HG02623 (cell line): ENCODE results near the gene CCDC70.
A peak's percentile ranks its signal among the peaks of the same experiment; 100 is the strongest.

Experiments
- ATAC-seq: cut with Tn5 transposase; IDR thresholded peaks from one replicate; pipeline ENCODE4 v1.9.1; 2021; ENCODE audit warnings: moderate library complexity; ENCODE audit not compliant: unreplicated experiment

CCDC70 gene

DNA sequence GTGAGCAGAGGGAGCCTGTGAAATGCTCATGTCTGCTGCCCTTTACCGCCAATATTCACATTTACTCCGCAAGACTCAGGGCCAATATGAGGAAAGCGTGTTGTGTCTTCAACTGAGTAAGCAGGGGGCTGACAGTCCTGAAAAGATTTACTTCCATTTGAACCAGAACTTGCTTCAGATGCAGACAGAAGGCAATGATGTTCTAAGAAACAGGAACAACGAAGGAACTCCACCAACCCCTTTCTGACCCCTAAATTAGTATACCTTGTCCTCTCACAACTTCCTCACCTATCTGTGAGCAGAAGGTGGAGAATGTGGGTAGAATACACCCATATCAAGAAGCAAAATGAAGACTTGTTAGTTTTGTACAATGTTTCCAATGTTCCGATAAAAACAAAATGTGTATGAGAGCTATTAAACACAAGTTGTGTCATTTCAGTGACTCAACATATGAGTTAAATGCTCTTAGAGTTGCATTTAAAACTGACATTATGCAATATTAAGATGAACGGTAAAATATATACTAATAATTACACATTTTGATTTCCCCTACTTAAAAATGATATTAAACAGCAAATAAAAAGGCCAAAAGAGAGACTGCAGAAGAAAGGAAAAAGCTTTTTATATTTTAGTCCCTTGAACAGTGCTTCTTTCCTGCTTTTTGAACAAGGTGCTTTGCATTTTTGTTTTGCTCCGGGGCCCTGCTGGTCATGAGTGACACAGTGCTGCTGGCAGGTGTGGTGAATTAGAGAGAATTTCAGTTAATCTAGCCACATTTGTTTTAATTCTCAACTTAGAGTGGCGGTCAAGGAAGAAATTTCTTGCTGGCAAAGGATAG is 32.8 kb upstream of the CCDC70 start:
- ATAC-seq, result no peak

DNA sequence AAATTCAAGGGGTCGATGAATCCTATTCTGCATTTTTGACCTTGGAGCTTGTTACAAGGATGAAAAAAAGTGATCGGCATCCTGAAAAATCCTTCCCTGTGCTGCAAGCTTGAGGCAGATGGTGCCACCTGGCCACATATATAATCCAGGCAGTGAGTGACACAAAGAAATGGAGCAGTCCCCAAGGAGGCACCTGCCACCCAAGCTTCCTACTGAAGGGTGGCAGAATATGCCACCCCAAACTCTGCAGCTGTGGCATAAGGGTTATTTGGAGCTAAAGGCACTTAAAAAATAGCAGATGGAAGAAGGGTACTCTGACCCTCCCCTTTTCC is 32.2 kb upstream of the CCDC70 start:
- no peak for ATAC-seq

- ATAC-seq, result no peak
These were observed 30.2 kb upstream of the CCDC70 start for GRCh38 chr13:51831519-51831918.

GRCh38 chr13:51832471-51833152 is 29.2 kb upstream of the CCDC70 start:
- peak; percentile 76 for ATAC-seq

DNA sequence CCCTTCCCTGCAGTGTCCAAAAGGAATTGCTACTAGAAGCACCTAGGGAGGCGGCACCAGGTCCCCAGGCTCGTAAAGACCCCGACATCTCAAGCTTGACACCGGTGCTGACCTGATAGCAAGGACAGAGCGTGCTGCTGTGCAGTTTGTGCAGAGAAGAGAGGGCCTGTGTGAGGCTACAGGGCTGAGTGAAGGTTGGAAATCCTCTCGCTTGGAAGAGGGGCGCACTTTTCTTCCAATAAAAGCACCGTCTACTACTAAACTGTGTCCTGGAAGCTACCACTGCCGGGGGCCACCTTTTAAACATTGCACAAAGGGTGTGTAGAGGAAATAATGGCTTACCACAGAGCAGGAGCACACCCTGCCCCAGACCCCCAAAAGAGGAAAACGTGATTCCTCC is 27.8 kb upstream of the CCDC70 start:
- ATAC-seq, result no peak

DNA sequence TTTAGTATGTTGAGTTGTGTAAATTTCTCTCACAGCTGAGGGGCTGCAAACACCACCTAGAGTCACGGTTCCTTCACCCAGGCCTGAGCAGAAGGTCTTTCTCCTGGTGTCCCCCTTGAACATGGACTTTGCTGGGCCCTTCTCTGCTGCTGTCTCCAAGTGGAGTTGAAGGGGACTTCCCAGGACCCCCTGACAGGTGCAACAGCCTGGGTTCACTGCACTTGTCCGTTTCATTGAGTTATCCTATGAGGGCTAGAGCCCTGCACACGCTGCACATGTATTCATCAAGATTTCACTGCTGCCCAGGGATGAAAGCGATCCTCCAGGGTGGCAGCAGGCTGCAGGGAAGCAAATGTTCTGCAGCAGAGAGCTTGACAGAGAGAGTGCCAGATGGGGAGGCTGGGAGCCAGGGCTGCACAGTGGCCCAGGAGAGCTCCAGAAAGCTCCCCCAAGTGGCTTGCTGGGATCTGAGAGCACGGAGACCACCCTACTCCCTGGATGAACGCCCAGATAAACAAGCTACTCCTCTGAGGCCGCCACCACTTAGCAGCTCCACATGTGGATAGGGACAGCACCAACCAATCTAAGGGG is 27.1 kb upstream of the CCDC70 start:
- no peak for ATAC-seq

DNA sequence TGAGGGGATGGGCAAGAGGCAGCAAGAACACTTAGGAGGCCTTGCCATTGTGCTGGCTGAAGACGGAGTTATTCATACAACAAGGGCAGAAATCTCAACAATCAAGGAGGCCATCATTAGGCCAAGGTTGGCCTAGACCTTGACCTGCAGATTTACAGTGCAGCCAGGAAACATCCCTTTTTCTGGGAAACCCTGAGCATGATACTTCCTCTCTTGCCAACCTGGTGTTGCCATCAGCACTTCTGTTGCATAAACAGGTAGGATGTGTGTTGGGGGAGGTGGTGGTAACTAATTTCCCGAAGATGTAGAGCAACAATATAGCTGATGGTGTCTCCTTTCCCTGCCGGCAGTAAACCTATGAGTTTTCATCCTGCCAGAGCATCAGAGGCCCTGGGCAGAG is 24.8 kb upstream of the CCDC70 start:
- ATAC-seq, result no peak

DNA sequence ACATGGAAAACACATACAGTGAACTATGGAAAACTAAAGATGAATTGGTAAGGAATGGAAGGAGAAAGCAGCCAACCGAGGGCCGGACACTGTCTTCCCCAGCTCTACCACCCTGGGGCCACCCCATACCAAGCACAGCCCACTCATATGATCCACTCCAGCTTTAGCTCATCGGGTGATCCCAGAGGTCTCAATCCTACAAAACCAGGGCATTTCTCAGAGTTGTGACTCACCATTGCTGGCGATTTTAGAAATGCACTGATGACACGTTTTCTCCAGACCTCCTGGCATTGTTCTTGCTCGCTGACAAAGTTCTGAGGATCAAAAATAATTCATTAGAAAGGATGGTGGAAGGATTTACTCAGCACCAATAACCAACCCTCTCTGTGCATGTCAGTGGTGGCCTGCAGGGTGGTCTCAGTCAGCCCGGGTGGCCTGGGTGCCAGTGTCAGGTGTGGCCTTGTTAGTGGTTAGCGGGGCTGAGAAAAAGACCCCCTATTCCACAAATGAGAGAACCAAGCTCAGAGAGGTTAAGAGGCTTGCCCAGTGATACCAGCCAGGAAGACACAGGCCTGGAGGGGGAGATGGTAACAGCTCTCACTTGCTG is 23.4 kb upstream of the CCDC70 start:
- ATAC-seq, result no peak

- ATAC-seq, result no peak
These were observed 21.8 kb upstream of the CCDC70 start for GRCh38 chr13:51839711-51840540.

- ATAC-seq, result no peak
These were observed 20.9 kb upstream of the CCDC70 start for GRCh38 chr13:51840917-51841316.

DNA sequence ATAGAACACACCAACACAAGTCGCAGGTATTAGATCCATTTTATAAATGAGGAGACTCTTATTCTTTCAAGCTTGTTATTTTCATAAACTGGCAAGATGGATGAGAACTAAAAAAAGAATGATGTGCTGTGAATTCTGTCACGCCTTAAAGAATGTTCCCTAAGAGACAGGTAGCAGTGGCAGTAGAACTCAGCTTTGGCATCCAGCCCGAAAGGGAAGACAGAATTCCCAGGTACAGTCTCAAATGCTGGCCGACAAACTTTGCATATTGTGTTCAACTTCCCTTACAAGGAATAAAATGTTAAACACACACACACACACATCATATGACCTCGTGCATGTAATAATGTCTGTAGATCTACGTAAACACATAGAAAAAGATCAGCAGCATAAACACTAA is 20.0 kb upstream of the CCDC70 start:
- ATAC-seq, result no peak

GRCh38 chr13:51843529-51843928 is 18.2 kb upstream of the CCDC70 start:
- no peak for ATAC-seq

- ATAC-seq, result no peak
These were observed 16.8 kb upstream of the CCDC70 start, which contains the start of gene TMEM272 for GRCh38 chr13:51844862-51845573. TMEM272 (minus strand) TSS chr13:51845177; CDS start chr13:51838530, 6,647 bp downstream.

DNA sequence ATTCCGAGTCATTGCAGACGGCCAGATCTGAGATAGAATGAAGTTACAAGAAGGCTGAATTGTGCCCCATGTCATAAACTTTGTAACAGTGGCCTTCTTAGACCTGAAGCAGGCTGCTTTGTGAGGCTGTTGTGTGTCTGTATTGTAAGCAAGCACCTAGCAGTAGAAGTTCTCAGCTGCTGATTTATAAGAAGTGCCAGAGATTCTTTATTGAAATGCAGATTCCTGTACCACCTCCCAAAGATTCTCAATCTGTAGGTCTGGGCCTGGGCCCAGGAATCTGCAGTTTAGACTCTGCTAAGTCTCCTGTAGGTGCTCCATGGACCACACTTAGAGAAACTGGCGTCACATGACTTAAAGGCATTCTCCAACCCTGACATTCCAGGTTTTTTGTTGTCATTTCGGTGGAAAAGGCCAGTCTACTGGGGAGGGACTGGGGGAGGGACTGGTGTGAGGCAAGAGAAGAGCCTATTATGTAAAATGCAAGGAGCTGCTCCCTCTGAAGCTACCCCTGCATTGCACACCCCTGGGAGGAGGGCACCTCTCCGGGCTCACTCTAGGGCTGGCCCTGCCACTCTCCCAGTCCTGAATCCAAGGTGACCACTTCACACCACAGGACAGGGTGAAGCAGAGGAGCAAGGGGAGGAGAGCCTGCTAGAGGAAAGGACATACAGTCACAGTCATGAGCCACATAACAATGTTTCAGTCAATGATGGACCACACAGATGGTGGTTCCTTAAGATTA is 16.0 kb upstream of the CCDC70 start:
- ATAC-seq, result no peak

DNA sequence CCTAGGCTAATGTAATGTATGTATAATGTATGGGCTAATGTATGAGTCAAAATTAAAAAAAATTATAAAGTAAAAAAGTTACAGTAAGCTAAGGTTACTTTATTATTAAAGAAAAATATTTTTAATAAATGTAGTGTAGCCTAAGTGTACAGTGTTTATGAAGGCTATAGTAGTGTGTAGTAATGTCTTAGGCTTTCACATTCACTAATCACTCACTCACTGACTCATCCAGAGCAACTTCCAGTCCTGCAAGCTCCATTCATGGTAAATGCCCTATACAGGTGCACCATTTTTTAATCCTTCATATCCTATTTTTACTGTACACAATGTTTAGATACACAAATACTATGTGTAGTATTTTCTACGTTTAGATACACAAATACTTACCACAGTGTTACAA is 15.0 kb upstream of the CCDC70 start:
- ATAC-seq, result no peak

GRCh38 chr13:51848674-51849073 is 13.1 kb upstream of the CCDC70 start:
- no peak for ATAC-seq

- ATAC-seq, result no peak
These were observed 12.3 kb upstream of the CCDC70 start for GRCh38 chr13:51849145-51850101.

- ATAC-seq, result no peak
These were observed 5.6 kb upstream of the CCDC70 start for GRCh38 chr13:51856027-51856736.
